ENCODE data around the gene CIAO1. TPM values are rescaled to one million over a fixed set of nuclear protein-coding genes. Genes with fewer than 3 reads are reported as not detected.

The CIAO1 gene
- total and polyA plus RNA-seq, 2 of the 4 experiments (the other 2 are of a cell fraction), result 81.1 to 94.3 TPM

- TF ChIP-seq ELK1 (IDR thresholded peaks at IDR 0.05; ENCODE audit: borderline replicate concordance, low read depth, low read length) (no peak), USF2 (IDR thresholded peaks at IDR 0.05; ENCODE audit: low read depth, low read length) (peak; percentile 37; the same call in 1 of the 2 replicates)
- BruUV-seq (replicated peaks), result no TSS peak
- no peak overlapping the region for H2BK120ac ChIP-seq (ENCODE audit: low read depth, low read length)
- no peak overlapping the region for H2AFZ ChIP-seq (replicated peaks; ENCODE audit: low read length, poor library complexity)
- ATAC-seq (ENCODE audit: low read depth), result no peak
- H3K4ac ChIP-seq (ENCODE audit: low read depth, low read length), result peak overlapping the region; percentile 5; the same call in 1 of the 2 replicates
- no peak overlapping the region for H3K23ac ChIP-seq (ENCODE audit: low read depth, low read length)
- H3K4me3 ChIP-seq (ENCODE audit: insufficient read depth, low read depth, low read length), result no peak overlapping the region
- peak overlapping the region; percentile 23 for H2AK9ac ChIP-seq (replicated peaks; ENCODE audit: low read depth, low read length, poor library complexity)
- ChIA-PET CTCF (no interaction called here), POLR2A (ENCODE audit: unreplicated experiment) (no interaction called here)
- in situ Hi-C loops (cut with MboI; ENCODE audit: low sequenced_read_pairs) (loop anchor here (25.0 kb wide), 1 partner anchor 246 kb away; no protein-coding TSS in a partner anchor), dilution Hi-C loops (cut with HindIII; ENCODE audit: low sequenced_read_pairs, unreplicated experiment) (no loop called here), intact Hi-C loops (cut with micrococcal nuclease) (no loop called here)
- H3K79me1 ChIP-seq (ENCODE audit: low read depth in 1 of 2, low read length in 2 of 2), result peaks cover 33 to 68% of the 10 kb centered on the region in 2 experiments
- H2BK20ac ChIP-seq (ENCODE audit: low read depth, low read length), result no peak overlapping the region
- H3K9me3 ChIP-seq (ENCODE audit: control insufficient read depth, insufficient read depth, low read length), result no peaks in the 10 kb centered on the region
- H3K27ac ChIP-seq (ENCODE audit: insufficient read depth, low read length), result no peak overlapping the region
- peak overlapping the region; percentile 23; the same call in 1 of the 2 replicates for H2AK5ac ChIP-seq (ENCODE audit: low read depth, low read length)
- no peak overlapping the region for H3K9ac ChIP-seq (ENCODE audit: low read depth, low read length)
- peaks cover 37% of the 10 kb centered on the region for H4K20me1 ChIP-seq (ENCODE audit: insufficient read depth, low read length)
- H3K56ac ChIP-seq (ENCODE audit: extremely low read depth, insufficient read depth, low read length), result no peak overlapping the region
- H4K91ac ChIP-seq (ENCODE audit: insufficient read depth, low read depth, low read length), result no peak overlapping the region; the same call in 1 of the 2 replicates
- H3K27me3 ChIP-seq (ENCODE audit: control insufficient read depth, insufficient read depth, low read length), result no peaks in the 10 kb centered on the region
- 87% methylated on average over 4 of the region's 7 CpGs; no CpG with 5 or more reads in 1 of the 2 experiments for WGBS, 2 experiments (ENCODE audit: extremely low coverage in 2 of 2, insufficient read length in 1 of 2)
- H2BK15ac ChIP-seq (ENCODE audit: low read depth, low read length), result no peak overlapping the region
- H3K4me1 ChIP-seq (ENCODE audit: control insufficient read depth, insufficient read depth, low read length), result peaks cover 21% of the 10 kb centered on the region
- no peak overlapping the region for H4K5ac ChIP-seq (ENCODE audit: low read depth, low read length)
- H3K36me3 ChIP-seq (ENCODE audit: control insufficient read depth, insufficient read depth, low read length), result peaks cover 23% of the 10 kb centered on the region
- H3K9me1 ChIP-seq (ENCODE audit: insufficient read depth, low read length), result peaks cover 19% of the 10 kb centered on the region
- H4K8ac ChIP-seq (ENCODE audit: low read depth in 2 of 2, low read length in 2 of 2), result no peak overlapping the region
- no peak overlapping the region for H2BK5ac ChIP-seq (ENCODE audit: low read depth, low read length, poor library complexity, severe bottlenecking)
- no peak overlapping the region for H3K14ac ChIP-seq (replicated peaks; ENCODE audit: low read depth, low read length)
- H3K18ac ChIP-seq (ENCODE audit: low read depth, low read length), result no peak overlapping the region
- DNase-seq, result no peak
- H3K4me2 ChIP-seq (ENCODE audit: low read depth, low read length), result no peak overlapping the region
Observed at GRCh38 chr2:96258166-96259022, 7.6 kb upstream of the CIAO1 start.

Data from IMR-90 (cell line).